Fibroblast of skin of left quadriceps (primary cell): Measurements from ENCODE around the gene PRM3.

Source experiments
- DNase-seq, 2 experiments: peaks; one replicate each; pipeline ENCODE4 v3.0.0-alpha.2; 2013; ENCODE audit warnings: low read depth in 2 of 2

PRM3 gene

DNA sequence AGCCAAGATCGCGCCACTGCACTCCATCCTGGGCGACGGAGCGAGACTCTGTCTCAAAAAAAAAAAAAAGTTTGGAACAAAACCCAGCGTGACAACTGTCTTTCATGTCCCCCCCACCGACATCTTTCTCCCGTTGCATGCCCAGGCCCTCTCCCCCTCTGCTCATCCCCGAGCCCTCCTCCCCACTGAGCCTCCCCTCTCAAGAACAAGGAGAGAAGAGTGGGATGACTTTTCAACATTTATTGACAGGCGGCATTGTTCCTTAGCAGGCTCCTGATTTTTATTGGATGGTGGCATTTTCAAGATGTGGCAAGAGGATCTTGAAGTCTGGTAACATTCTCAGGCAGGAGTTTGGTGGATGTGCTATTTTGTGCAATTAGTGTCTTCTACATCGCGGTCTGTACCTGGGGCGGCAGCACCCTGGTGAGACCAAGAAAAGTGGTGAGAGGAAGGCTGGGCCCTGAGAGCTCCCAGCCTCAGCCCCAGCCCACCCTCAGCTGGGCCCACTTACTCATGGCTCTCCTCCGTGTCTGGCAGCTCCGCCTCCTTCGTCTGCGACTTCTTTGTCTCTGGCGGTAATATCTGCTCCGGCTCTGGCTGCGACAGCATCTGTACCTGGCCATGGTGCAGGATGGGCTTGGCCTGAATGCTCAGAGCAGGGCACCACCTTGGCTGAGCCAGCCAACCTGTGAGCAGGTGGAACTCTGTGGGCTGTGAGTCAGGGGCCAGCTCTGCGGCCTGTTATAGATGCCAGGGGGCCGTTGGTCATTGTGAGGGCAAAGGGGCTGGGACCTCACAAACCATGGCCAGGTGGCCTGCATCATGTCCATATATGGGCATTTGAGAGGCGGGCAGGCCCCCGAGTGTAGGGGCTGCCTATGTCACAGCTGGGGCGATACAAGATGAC lies 7.4 kb upstream of the PRM3 start, which contains the start of gene PRM1:
Gene PRM1 (minus strand): TSS at position 715 of the 907 bp plus-strand sequence. CDS start 92 bp downstream, at position 623.
- no peak for DNase-seq

- no peak for DNase-seq
These were observed 5.5 kb upstream of the PRM3 start for GRCh38 chr16:11278681-11279628.

DNA sequence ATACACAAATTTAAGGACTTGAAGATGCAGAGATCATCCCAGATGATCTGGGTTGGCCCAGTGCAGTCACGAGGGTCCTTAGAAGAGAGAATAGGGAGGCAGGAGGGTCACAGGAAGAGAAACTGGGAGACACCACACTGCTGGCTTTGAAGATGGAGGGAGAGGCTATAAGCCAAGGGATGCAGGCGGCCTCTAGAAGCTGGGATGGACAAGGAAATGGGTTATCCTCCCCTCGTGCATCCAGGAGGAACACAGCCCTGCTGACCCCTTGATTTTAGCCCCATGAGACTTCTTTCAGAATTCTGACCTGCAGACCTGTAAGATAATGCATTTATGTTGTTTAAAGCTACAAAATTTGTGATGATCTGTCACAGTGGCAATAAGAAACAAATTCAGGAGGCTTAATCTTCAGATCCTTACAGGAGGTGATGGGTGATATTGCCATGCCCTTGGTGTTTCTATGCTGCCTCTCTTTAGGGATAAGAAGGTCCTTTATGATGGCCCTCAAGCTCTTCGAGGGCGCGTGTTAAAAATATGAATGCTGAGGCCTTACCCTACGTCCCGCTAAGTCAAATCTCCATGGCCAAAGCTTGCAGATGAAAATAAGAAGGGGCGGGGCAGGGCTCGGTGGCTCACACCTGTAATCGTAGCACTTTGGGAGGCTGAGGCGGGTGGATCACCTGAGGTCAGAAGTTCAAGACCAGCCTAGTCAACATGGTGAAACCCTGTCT lies 4.3 kb upstream of the PRM3 start:
- no peak for DNase-seq

DNA sequence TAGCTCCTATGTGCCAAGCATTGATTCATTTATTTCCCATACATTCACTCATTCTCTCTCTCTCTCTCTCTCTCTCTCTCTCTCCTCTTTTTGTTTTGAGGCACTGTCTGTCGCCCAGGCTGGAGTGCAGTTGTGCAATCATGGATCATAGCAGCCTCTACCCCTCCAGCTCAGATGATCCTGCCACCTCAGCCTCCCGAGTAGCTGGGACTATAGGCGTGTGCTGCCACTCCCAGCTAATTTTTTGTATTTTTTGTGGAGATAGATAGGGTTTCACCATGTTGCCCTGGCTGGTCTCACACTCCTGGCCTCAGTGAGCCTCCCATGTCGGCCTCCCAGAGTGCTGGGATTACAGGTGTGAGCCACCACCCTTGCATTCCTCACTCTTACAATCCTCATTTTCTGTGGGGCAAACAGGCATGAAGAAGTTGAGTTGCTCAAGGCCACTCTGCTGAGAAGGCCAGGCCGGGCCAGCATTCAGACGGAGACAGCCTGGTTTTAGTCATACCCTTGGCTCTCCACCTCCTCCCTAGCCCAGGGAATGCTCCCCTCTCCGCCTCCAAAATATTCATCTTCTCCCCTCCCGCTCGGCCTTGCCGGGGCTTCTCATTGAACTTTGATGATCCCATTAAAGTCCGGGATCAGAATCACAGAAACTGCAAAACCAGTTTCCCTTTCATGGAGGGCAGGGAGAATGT lies 3.6 kb upstream of the PRM3 start:
- DNase-seq = no peak

- DNase-seq = no peak
These were observed 2.9 kb upstream of the PRM3 start, which contains the start of gene PRM2 for GRCh38 chr16:11276143-11276895. PRM2 (minus strand) TSS chr16:11276480; CDS start chr16:11276370, 110 bp downstream.

DNA sequence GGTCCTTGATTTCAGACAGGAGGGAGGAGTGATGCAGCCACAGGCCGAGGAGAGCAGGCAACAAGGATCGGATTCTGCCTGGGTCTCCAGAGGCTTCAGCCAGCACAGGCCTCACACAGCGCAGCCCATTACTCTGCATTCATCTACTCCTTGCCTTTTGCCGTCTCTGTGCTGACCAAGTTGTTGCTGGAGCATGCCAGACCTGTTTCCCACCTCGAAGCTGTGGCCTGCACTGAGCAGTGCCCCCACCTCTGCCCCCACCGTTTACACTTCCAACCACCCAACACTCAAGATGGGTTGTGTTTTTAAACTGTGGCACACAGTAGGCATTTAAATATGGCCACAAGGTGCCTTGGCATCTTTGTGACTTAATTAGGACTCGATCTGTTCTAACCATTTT lies 1.5 kb upstream of the PRM3 start:
- DNase-seq = no peak

DNA sequence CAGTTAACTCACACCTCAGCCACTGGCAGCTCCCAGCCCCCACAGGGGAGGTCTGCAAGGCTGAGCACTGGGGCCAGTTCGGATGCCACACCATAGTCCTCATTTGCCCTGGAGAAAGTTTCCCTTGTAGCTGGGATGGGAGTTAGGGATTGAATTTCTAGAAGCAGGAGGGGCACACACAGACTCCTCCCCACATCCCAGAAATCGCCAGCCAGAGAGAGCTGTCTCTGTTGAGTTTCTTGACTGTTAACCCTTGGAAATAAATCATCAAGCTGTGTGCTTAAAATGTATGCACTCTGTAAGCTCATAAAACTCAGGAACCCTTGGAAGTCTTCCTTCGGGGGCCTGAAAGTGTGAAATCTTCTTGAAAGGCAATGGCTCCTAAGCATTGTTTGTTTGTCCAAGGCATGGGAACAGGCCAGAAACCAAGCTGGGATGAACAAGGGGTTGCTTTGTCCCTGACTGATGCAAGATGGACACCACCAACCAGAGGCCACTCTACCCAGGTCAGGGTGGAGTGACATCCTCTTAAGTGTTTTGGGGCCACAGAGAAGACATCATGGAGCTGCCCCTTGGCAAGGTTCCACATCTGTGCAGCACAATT lies 394 bp upstream of the PRM3 start:
- no peak for DNase-seq

DNA sequence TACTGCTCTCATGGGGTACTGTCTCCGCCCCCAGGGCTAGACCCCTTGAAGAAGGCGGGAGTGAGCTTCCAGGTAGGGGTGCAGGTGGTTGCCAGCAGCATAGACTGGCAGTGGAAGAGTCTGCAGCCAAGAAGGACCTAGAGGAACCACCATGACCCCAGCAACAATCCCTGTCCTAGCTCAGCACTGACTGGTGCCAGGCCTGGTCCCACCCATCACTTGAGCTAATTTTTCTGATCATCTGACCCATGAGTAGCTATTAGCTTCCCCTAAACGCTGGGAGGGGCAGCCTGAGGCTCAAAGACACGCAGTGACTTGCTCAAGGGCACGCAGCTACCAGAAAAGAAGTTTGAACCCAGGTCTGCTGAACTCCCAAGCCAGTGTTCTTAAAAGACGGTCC lies 945 bp downstream of the PRM3 start:
- DNase-seq = no peak

- no peak for DNase-seq
These were observed 1.8 kb downstream of the PRM3 start for GRCh38 chr16:11271610-11272009.

DNA sequence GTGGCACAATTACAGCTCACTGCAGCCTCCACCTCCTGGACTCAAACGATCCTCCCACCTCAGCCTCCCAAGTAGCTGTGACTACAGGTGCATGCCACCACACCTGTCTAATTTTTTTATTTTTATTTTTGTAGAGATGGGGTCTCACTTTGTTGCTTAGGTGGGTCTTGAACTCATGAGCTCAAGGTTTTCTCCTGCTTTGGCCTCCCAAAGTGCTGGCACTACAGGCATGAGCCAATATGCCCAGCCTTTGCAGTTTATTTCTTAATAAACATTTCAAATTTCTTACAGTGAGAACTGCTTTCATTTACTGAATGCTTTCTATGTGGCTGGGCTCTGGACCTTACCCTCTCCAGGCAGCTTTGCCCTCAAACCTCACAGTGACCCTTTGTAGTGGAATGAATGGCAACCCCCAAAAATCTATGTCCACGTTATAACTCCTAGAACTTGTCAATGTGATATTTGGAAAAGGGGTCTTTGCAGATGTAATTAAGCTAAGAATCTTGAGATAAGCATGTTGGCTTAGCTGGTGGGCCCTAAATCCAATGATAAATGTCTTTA lies 2.7 kb downstream of the PRM3 start:
- no peak for DNase-seq

DNA sequence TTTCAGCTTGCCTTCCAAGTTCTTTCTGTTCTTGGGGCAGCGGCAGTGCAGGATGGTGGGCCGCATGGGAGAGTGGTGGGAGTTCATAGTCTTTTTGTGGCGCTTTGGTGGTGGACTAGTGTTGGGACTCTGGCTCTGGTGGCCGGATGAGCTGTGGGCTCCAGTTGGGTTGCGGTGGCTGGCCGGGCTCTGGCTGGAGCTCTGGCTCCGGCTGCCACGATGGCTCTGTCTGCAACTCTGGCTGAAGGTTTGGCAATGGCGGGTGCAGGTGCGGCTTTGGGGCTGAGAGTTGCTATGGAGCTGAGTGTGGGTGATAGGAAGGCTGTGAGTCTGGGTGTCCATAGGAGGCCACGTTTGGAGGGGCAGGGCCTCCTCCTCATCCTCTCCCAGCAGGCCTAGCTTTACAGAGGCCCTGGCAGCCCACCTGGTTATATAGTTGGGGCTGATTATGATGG lies 4.5 kb downstream of the PRM3 start, which contains the start of gene TNP2:
Gene TNP2 (minus strand): TSS at position 405 of the 455 bp plus-strand sequence. CDS start 63 bp downstream, at position 342.
- DNase-seq = no peak

- no peak for DNase-seq
These were observed 8.3 kb downstream of the PRM3 start for GRCh38 chr16:11265124-11265523.

GRCh38 chr16:11264155-11264832 lies 9.1 kb downstream of the PRM3 start:
- DNase-seq = no peak

DNA sequence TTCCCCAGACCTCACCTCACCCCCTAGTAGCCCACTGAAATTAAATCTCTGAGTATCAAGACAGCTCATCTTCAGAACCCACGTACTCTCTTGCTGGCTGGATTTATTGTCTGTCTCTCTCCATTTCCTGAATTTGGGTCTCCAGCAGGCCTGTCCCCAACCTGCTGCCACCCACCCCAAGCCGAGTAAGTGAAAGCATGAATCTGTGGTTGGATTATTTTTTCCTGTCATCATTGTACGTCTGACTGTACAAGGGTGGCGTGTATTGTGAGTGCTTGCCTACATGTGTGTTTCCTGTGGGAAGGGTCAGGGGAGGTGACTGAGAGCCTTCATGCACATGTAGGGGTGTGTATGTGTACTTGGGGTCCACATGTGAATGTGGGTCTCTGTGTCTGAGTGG lies 9.7 kb downstream of the PRM3 start:
- DNase-seq = no peak

GRCh38 chr16:11262915-11263314 lies 10.5 kb downstream of the PRM3 start:
- DNase-seq = no peak

- DNase-seq = no peak
These were observed 12.8 kb downstream of the PRM3 start for GRCh38 chr16:11260596-11260966.

DNA sequence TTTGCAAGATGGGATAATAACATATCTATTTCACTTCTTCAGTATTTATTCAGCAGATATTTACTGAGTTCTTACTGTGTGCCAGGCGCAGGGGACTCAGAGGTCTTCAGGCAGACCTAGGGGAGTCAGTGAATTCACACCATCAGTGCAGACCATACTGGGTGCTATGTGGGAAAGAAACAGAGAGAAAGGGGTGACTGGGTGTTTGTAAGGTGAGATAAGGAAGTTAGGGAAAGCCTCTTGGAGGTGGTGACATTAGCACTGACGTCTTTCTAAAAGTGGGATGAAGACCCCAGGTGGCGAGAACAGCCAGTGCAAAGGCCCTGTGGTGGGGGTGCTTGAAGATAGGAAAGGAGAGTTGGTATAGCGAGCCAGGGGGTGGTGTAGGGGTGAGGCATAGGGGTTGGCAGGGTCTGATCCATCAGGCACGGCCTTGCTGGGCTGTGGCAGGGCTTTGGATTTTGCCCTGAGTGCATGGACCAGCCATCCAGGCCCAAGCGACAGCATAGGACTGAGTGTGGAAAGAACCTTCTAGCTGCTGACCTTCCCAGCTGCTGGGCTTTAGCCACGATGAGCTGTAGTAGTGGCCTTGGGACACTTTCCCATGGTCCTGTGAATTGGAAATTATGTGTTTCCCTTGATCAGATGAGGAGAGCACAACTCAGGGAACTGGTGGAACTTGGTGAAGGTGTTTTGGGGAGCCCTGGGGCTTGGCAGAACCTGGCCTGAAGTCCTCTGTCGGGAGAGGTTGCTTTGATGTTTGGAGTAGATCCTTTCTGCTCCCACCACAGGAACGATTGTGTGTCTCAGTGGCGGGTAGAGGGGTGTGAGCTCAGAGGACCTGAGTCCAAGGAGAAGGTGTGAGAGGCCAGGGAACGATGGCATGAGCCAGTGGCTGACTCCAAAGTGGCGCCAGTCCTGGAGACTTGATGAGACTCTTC lies 13.5 kb downstream of the PRM3 start:
- DNase-seq = no peak
